GM18951 (cell line): ENCODE measurements around the gene PIKFYVE.
"Not testable (repeated sequence)": the region's sequence is repeated elsewhere in the genome, so short reads cannot be mapped to it uniquely, and the experiment has no call there.

Experiments used
- POLR2A ChIP-seq: IDR thresholded peaks from 4 replicates; pipeline ENCODE4 v1.6.1; 2011; ENCODE audit warnings: mild to moderate bottlenecking; ENCODE audit not compliant: insufficient read length, insufficient read depth; ENCODE audit errors: extremely low read depth
- in situ Hi-C: fragments of 300-500 bp; cut with MboI; formaldehyde crosslinking; loops from one replicate; pipeline ENCODE4 v1.12.0; 2022; ENCODE audit warnings: low sequenced_read_pairs, mixed read lengths, inconsistent platforms; ENCODE audit not compliant: unreplicated experiment

Gene PIKFYVE

DNA sequence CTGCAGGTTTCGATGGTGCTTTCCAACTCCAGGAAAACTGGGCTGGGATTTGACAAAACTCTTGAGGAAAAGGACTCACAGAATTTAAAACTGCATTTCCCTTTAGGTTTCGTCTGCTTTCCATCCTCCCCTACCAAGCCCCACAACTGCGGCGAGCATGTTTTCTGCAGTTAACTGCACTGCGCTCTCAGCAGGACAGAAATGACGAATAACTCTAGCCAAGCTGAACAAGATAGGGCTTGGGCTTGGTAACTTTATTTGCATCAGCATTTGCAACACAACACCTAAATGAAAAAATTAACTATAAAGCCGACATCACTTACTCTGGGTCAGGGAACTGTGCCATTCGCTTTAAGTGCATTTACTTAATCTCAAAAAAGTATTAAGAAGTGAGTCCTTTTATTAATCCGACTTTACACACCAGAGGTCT lies 669 bp upstream of the PIKFYVE start:
- in situ Hi-C loops = no loop called here
- TF ChIP-seq POLR2A = peak; percentile 3

DNA sequence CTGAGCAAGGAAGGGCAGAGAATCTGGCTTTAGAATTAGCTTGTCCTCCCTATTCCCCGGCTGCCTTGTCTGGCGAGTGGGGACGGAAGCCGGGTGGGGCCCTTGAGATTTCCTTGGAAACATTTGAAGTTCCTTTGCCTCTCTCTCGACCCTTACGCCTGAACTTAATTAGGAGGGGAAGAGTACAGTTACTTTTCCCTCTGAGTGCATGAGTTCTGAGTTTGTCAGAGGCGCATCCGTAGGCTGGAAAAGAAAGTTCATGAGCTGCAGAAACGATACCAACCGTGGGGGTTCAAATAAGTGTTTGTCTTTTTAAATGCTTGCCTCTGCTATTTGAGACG lies 468 bp downstream of the PIKFYVE start:
- in situ Hi-C loops = no loop called here

DNA sequence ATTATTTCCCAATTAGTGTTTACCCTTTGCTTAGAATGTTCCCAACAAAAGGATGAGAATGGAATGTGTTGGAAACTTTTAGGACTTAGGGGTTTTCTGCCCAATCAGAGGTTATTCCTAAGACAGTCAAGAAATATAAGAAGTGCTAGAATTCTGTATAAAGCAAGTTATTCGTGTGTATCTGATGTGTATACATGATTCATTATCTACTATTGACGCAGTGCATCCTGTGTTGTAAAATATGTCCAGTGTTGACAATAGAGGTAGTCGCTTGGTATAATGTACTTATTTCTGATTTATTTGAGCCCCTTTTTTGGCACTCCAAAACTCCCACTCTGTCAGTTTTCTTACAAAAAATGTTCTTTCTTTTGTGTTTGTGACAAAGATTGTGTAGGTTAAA lies 881 bp downstream of the PIKFYVE start:
- no peak for TF ChIP-seq POLR2A
- in situ Hi-C loops = no loop called here

More for the DNA sequence above, 468 bp downstream of the PIKFYVE start:
- no peak for TF ChIP-seq POLR2A

DNA sequence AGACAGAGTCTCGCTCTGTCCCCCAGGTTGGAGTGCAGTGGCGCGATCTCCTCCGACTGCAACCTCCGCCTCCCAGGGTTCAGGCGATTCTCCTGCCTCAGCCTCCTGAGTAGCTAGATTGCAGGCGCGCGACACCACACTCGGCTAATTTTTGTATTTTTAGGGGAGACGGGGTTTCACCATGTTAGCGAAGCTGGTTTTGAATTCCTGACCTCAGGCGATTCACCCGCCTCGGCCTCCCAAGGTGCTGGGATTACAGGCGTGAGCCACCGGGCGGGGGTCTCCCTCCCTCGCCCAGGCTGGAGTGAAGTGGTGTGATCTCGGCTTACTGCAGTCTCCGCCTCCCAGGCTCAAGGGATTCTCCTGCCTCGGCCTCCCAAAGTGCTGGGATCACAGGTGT lies 1.5 kb downstream of the PIKFYVE start:
- in situ Hi-C loops = not testable (repeated sequence)

DNA sequence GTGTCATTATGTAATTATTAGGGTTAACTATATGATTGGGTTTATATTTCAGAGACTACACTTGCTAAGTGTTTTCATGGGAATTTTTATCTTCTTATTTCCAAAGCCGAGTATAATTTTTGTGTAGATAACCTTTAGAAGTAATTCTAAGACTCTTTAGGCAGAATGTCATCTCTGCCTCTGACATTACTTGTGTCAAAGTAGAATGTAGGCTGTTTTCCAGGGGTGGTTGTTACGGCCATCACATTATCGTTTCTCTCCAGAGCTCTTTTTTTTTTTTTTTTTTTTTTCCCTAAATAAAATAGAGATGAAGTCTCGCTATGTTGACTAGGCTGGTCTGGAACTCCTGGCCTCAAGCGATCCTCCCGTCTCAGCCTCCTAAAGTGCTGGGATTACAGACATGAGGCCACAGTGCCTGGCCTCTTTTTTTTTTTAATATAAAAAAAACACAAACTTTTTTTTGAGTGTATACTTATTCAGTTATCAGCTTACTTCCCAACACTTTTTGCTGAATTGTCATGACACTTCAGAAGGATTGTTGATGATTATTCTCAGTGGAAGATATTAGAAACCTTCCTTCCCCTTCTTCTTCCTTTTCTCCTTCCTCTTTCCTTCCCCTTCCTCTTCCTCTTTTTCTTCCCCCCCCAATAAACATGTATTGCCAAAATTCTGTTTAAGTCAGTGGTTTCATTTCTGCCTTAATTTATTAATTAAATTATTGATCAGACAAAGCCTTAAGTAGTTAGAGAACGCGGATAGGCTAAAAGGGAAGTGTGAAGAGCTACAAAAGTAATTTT lies 2.3 kb downstream of the PIKFYVE start:
- TF ChIP-seq POLR2A = no peak
- in situ Hi-C loops = no loop called here

DNA sequence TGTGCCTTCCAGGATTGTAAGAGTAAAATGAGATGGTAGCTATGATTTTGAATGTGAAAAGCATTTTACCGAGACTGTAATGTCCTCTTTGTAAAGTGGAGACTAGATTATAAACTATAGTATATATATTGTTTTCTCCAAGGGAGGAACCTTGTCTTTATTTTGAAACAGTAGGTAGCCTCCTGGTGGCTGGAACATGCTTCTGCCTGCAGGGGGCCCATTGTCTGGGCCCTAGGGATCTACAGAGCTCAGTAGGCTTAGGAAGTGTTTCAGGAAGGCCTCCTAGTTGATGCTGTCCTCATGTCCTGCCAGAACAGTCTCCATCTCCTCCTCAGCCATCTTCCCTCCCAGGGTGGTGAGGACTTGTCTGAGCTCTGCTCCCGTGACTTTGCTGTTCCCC lies 3.0 kb downstream of the PIKFYVE start:
- in situ Hi-C loops = no loop called here
- TF ChIP-seq POLR2A = no peak

DNA sequence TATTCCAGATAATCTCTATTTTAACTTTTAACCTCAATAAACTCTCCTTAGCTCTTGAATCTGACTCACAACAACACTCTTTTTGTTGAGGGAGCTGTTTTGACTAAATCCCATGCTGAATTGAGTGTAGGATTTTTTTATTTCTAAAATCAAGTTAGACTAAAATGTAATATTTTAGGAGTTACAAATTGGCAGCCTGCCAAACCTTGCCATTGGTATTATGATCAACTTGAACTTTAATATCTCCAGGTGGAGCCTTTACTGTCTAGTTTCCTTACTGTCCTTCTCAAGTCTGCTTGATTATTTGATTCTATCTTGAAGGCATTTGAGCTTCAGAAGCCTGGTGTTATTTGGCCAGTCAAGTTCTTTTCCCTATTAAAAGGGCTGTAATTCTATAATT lies 8.7 kb downstream of the PIKFYVE start:
- no peak for TF ChIP-seq POLR2A
- in situ Hi-C loops = no loop called here

DNA sequence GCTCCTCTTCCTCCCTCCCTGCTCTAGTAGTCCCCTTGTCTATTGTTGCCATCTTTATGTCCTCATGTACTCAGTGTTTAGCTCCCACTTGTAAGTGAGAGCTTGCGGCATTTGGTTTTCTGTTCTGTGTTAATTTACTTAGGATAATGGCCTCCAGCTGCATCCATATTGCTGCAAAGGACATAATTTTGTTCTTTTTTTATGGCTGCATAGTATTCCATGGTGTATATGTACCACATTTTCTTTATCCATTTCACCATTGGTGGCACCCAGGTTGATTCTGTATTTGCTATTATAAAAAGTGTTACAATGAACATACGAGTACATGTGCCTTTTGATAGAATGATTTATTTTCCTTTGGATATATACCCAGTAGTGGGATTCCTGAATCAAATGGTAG lies 12.5 kb downstream of the PIKFYVE start:
- in situ Hi-C loops = no loop called here
- TF ChIP-seq POLR2A = no peak

DNA sequence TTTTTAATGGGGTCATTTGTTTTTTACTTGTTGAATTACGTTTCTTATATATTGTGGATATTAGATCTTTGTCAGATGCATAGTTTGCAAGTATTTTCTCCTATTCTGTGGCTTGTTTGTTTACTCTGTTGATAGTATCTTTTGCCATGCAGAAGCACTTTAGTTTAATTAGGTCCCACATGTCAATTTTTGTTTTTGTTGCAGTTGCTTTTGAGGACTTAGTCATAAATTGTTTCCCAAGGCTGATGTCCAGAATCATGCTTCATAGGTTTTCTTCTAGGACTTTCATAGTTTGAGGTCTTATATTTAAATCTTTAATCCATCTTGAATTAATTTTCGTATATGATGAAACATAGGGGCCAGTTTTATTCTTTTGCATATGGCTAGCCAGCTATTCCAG lies 13.2 kb downstream of the PIKFYVE start:
- no peak for TF ChIP-seq POLR2A
- in situ Hi-C loops = no loop called here

DNA sequence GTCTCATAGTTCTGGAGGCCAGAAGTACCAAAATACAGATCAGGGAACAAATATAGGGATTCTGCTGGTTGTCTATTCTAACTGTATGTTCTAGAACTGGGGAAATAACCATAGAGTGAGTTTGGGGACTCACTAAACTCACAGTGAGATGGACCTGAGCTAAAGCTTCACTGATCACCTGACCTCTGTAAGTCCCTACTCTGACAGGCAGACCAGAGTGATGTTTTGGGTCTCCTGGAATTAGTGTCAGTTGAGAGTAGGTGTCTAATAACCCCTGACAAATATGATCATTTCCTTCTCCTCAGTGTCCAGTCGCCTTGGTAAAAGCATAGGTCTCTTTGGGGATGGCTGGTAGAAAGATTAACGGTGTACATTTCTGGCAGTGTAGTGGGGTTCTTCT lies 14.2 kb downstream of the PIKFYVE start:
- in situ Hi-C loops = no loop called here

DNA sequence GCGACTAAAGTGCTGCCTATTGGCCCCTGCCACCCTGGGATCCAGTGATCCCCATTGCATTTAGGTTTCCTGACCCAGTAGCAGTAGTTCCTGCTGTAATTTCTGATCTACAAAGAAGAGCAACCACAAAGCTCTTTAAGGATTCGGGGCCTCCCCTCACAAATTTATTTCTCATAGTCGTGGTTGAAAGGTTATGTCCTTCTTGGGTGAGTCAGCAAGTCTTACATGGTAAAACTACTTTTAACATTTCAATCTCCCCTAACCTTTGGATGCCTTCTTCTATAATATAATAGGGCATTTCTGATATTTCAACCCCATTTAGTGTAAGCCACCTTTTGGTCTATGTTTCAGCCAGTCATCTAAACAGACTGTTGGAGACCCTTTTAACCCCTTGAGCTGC lies 14.9 kb downstream of the PIKFYVE start:
- in situ Hi-C loops = no loop called here
- no peak for TF ChIP-seq POLR2A

More for the DNA sequence above, 14.2 kb downstream of the PIKFYVE start:
- TF ChIP-seq POLR2A = no peak

DNA sequence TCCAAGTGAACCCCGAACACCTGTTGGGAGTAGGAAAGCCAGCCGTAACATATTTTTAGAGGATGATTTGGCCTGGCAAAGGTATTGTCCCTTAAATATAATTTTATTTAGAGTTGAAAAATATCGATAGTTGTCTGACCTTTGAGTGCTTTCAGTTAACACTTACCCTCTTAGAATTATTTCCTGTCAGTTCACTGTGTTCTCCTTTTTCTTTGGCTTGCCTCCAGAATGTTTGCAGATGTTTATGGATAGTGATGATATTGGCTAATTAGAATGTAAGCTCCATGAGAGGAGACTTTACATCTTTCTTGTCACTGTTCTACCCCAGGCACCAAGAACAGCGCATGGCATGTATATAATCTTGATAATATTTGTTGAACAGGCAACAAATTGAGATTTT lies 19.8 kb downstream of the PIKFYVE start:
- no peak for TF ChIP-seq POLR2A
- in situ Hi-C loops = no loop called here

DNA sequence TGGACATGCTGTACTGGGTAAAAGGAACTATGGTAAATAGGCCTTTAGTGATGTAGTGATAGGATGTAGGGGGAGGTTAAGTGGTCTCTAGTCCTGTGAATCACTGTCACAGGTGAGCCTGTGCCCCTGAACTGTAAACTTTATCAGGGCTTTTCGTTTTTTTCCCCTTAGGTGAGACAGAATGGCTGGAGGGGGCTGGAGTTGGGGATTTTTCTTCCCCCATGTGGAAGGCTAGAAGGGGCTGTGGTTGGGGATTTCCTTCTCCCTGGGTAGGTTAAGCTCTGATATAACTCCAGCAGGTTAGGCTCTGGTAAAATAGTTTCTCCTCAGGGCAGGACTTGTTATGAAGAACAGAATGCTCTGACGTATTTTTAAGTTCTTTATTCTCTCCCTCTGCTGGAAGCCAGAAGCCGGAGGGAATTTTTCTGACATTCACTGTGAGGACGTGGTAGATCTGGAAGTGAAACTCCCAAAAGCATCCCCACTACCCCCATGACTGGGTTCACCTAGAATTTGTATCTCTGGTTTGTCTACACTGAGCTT lies 28.5 kb downstream of the PIKFYVE start:
- in situ Hi-C loops = no loop called here
- no peak for TF ChIP-seq POLR2A

DNA sequence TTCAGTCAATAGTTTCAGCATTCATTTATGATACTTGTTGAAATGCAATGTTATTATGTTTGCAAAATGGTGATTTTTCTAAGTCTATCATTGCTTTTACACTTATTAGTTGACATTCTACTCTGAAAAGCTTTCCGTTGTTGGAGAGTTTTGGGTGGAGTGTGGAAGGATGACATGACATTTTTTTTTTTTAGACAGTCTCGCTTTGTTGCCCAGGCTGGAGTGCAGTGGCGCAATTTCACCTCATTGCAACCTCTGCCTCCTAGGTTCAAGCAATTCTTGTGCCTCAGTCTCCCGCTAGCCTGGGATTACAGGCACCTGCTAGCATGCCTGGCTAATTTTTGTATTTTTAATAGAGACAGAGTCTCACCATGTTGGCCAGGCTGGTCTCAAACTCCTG lies 29.8 kb downstream of the PIKFYVE start:
- in situ Hi-C loops = no loop called here
- no peak for TF ChIP-seq POLR2A

DNA sequence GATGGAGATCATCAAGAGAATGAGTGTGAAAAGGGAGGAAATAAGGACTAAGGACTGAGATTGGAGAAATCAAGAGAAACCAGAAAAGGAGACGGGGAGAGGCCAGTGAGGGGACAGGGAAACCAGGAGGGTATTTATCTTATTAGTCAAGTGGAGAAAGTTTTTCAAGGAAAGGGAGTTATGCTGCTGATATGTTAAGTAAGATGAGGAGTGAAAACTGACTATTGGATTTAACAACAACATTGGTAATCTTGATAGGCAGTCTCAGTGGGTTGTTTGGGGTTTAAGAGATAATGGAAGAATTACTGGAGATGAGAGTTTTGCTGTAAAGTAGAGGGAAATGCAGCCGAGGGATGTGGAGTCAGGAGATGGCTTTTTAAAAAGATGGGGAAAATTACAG lies 30.6 kb downstream of the PIKFYVE start:
- in situ Hi-C loops = no loop called here

DNA sequence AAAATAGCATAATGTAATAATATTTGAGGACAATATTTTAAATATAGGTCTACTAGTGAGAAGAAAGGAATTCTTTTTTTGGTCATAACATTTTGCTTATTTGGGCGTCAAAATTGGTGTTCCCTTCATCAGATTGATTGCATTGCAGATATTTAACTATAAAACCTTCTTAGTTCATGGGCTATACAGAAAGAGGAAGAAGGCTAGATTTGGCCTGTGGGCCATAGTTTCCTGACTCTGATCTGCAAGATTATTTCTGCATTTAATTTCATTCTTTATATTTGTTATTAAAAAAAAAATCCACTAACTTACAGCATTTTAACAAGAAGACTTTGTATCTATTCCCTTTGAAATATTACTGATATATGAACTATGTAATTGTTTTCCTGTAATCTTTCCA lies 31.9 kb downstream of the PIKFYVE start:
- no peak for TF ChIP-seq POLR2A
- in situ Hi-C loops = no loop called here

More for the DNA sequence above, 30.6 kb downstream of the PIKFYVE start:
- TF ChIP-seq POLR2A = no peak
